K562 (cell line): ENCODE measurements around the gene CYBRD1.

Experiments used
- CREB1 ChIP-seq, 2 experiments: sonication (generic) in 1 of 2; formaldehyde crosslinking in 1 of 2; IDR thresholded peaks; 2 replicates each; pipeline versions ENCODE4 v1.6.1 to v1.8.0; 2012 to 2022; ENCODE audit warnings: inconsistent platforms in 1 of 2, mild to moderate bottlenecking in 1 of 2, missing genetic modification reagents in 1 of 2, moderate library complexity in 1 of 2
- MXI1 ChIP-seq: IDR thresholded peaks from 2 replicates; pipeline ENCODE4 v1.6.1; 2011; ENCODE audit warnings: low read depth, mild to moderate bottlenecking, improper control_type of control experiment, low read length
- OTX1 ChIP-seq: fragments of 450-650 bp; formaldehyde crosslinking; IDR thresholded peaks from 2 replicates; pipeline ENCODE4 v1.4.0; 2022; ENCODE audit warnings: mild to moderate bottlenecking

GRCh38 chr2:171478345-171478744 is 43.9 kb upstream of the CYBRD1 start:
- no peak for TF ChIP-seq CREB1 (IDR thresholded peaks at IDR 0.05)
- TF ChIP-seq CREB1 (CRISPR knock-in tag; IDR thresholded peaks at IDR 0.05) = no peak
- no peak for TF ChIP-seq MXI1
- TF ChIP-seq OTX1 (CRISPR knock-in tag) = no peak
